OCI-LY7 (cell line): ENCODE data around the gene TRPM2. TPM values are rescaled to one million over a fixed set of nuclear protein-coding genes. Genes with fewer than 3 reads are reported as not detected.

ENCODE experiments used
- BruUV-seq: library from RNA; stranded (reverse); fragments of 400-500 nt; replicated peaks from 2 replicates; lab custom pipeline; 2021; lab: Mats Ljungman, UMichigan
- CTCF ChIA-PET: fragments of 300-600 bp; sonication (Branson Sonifier 250); formaldehyde crosslinking; loops from one replicate; lab custom pipeline; 2022; ENCODE audit warnings: antibody characterized with exemption; ENCODE audit not compliant: unreplicated experiment; lab: Charles Lee
- POLR2A ChIA-PET: fragments of 300-600 bp; sonication (Branson Sonifier 250); formaldehyde crosslinking; loops from one replicate; lab custom pipeline; 2022; ENCODE audit warnings: antibody characterized with exemption; lab: Charles Lee
- DNase-seq: peaks from one replicate; pipeline ENCODE4 v3.0.0-alpha.2; 2015; ENCODE audit warnings: low spot score
- H2AFZ ChIP-seq: fragments of 200-600 bp; sonication (generic), shearing (Covaris generic); 2 replicates; pipeline ENCODE4 v1.6.1; 2014; ENCODE audit warnings: mild to moderate bottlenecking, antibody characterized with exemption, low read length, moderate library complexity
- H3K27ac ChIP-seq: fragments of 200-600 bp; sonication (generic); 2 replicates; pipeline ENCODE4 v1.5.1; 2014; ENCODE audit warnings: mixed run types, low read depth, mild to moderate bottlenecking, moderate library complexity, low read length, inconsistent platforms; ENCODE audit not compliant: poor library complexity, severe bottlenecking
- H3K36me3 ChIP-seq: fragments of 200-600 bp; sonication (generic); 2 replicates; pipeline ENCODE4 v1.6.1; 2014; ENCODE audit warnings: mild to moderate bottlenecking, antibody characterized with exemption, low read length, moderate library complexity, mixed read lengths; ENCODE audit not compliant: insufficient read depth
- H3K4me1 ChIP-seq: fragments of 200-600 bp; sonication (generic); 2 replicates; pipeline ENCODE4 v1.5.1; 2014; ENCODE audit warnings: mild to moderate bottlenecking, low read length; ENCODE audit not compliant: insufficient read depth, poor library complexity, severe bottlenecking
- H3K4me2 ChIP-seq: fragments of 200-600 bp; sonication (generic); 2 replicates; pipeline ENCODE4 v1.6.1; 2014; ENCODE audit warnings: mild to moderate bottlenecking, low read length
- H3K4me3 ChIP-seq: fragments of 200-600 bp; sonication (generic); 2 replicates; pipeline ENCODE4 v1.5.1; 2014; ENCODE audit warnings: mild to moderate bottlenecking, low read depth, low read length; ENCODE audit not compliant: poor library complexity, severe bottlenecking
- H3K79me2 ChIP-seq: fragments of 200-600 bp; sonication (generic); 2 replicates; pipeline ENCODE4 v1.6.1; 2016; ENCODE audit warnings: low read depth, mild to moderate bottlenecking, low read length, moderate library complexity, mixed read lengths; ENCODE audit not compliant: insufficient read depth
- H3K9me2 ChIP-seq: fragments of 200-600 bp; sonication (generic); 2 replicates; pipeline ENCODE4 v1.6.1; 2016; ENCODE audit warnings: mild to moderate bottlenecking, low read length, mixed read lengths; ENCODE audit not compliant: insufficient read depth
- H3K9me3 ChIP-seq: fragments of 200-600 bp; sonication (generic); 2 replicates; pipeline ENCODE4 v1.6.1; 2014; ENCODE audit warnings: mild to moderate bottlenecking, mixed run types, low read length, mixed read lengths
- H4K20me1 ChIP-seq: fragments of 200-600 bp; sonication (generic); 2 replicates; pipeline ENCODE4 v1.6.1; 2014; ENCODE audit warnings: mild to moderate bottlenecking, antibody characterized with exemption, low read length, moderate library complexity, mixed read lengths; ENCODE audit not compliant: insufficient read depth
- EZH2phosphoT487 ChIP-seq: fragments of 200-600 bp; sonication (generic); IDR thresholded peaks from 2 replicates; pipeline ENCODE4 v1.6.1; 2018; ENCODE audit warnings: low read depth, borderline replicate concordance, mild to moderate bottlenecking, mixed run types, antibody characterized with exemption, low read length, moderate library complexity, mixed read lengths
- intact Hi-C: fragments of 100-400 bp; cut with micrococcal nuclease; formaldehyde crosslinking; loops from one replicate; pipeline ENCODE4 v1.10.0; 2022; ENCODE audit not compliant: unreplicated experiment
- total RNA-seq, 2 experiments: library from RNA; depleted of rRNA in 1 of 2; stranded (reverse); fragments of >200 nt in 1 of 2; shearing (Covaris generic) in 1 of 2; gene quantifications; 2 replicates each; pipeline ENCODE4 v1.2.3, GENCODE V29; 2014 to 2022
- TF ChIP-seq, protein P1 (sequence below): fragments of 200-600 bp; sonication (generic); conservative IDR thresholded peaks from 2 replicates; pipeline ENCODE4 v1.5.1; 2014; ENCODE audit warnings: mild to moderate bottlenecking, antibody characterized with exemption, low read length, moderate library complexity, mixed read lengths

The TRPM2 gene
- total RNA-seq, 2 experiments from 2014 or later = 1.8 to 7.1 TPM

GRCh38 chr21:44310628-44311507, 42.6 kb upstream of the TRPM2 start:
- Histone ChIP-seq H2AFZ (no peak overlapping the region), H3K4me1 (no peaks in the 10 kb centered on the region), H3K9me2 (no peaks in the 10 kb centered on the region), H3K9me3 (no peaks in the 10 kb centered on the region), H3K36me3 (peaks cover 34% of the 10 kb centered on the region; the same call in 1 of the 2 replicates), H3K4me2 (no peak overlapping the region), H3K4me3 (no peak overlapping the region), H3K79me2 (no peaks in the 10 kb centered on the region), H3K27ac (no peak overlapping the region), H4K20me1 (no peaks in the 10 kb centered on the region)
- intact Hi-C loops = no loop called here
- TF ChIP-seq, protein P1, sequence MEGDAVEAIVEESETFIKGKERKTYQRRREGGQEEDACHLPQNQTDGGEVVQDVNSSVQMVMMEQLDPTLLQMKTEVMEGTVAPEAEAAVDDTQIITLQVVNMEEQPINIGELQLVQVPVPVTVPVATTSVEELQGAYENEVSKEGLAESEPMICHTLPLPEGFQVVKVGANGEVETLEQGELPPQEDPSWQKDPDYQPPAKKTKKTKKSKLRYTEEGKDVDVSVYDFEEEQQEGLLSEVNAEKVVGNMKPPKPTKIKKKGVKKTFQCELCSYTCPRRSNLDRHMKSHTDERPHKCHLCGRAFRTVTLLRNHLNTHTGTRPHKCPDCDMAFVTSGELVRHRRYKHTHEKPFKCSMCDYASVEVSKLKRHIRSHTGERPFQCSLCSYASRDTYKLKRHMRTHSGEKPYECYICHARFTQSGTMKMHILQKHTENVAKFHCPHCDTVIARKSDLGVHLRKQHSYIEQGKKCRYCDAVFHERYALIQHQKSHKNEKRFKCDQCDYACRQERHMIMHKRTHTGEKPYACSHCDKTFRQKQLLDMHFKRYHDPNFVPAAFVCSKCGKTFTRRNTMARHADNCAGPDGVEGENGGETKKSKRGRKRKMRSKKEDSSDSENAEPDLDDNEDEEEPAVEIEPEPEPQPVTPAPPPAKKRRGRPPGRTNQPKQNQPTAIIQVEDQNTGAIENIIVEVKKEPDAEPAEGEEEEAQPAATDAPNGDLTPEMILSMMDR = peak; percentile 69
- TF ChIP-seq EZH2phosphoT487 = no peak
- CTCF ChIA-PET = no interaction called here
- POLR2A ChIA-PET = no interaction called here
- no TSS peak for BruUV-seq
- peak; percentile 48 for DNase-seq

DNA sequence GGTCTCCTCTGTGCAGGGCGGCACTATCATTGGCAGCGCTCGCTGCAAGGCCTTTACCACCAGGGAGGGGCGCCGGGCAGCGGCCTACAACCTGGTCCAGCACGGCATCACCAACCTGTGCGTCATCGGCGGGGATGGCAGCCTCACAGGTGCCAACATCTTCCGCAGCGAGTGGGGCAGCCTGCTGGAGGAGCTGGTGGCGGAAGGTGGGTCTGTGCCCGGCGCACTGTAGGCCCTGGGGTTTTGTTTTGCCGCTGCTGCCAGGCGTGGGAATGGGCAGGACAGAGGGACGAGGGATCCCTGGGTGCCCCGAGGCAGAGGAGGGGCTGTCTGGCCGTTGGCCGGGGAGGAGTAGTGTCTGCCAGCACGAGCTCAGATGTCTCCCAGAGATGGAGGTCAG, 41.3 kb upstream of the TRPM2 start:
- H3K79me2 ChIP-seq = no peaks in the 10 kb centered on the region
- H3K9me2 ChIP-seq = no peaks in the 10 kb centered on the region
- no peaks in the 10 kb centered on the region for H4K20me1 ChIP-seq
- no peak overlapping the region for H3K4me2 ChIP-seq
- ChIA-PET POLR2A (no interaction called here), CTCF (no interaction called here)
- H3K27ac ChIP-seq = no peak overlapping the region
- TF ChIP-seq EZH2phosphoT487 = no peak
- TF ChIP-seq, protein P1 = no peak
- intact Hi-C loops = no loop called here
- DNase-seq = no peak
- H2AFZ ChIP-seq = no peak overlapping the region
- H3K9me3 ChIP-seq = no peaks in the 10 kb centered on the region
- H3K4me3 ChIP-seq = no peak overlapping the region
- BruUV-seq = no TSS peak
- no peaks in the 10 kb centered on the region for H3K4me1 ChIP-seq
- H3K36me3 ChIP-seq = peaks cover 37% of the 10 kb centered on the region; the same call in 1 of the 2 replicates

- CTCF ChIA-PET = no interaction called here
Measured at GRCh38 chr21:44312716-44313115, 40.7 kb upstream of the TRPM2 start.

More at GRCh38 chr21:44312716-44313115, 40.7 kb upstream of the TRPM2 start:
- no peak for DNase-seq
- H3K36me3 ChIP-seq = peaks cover 34% of the 10 kb centered on the region; the same call in 1 of the 2 replicates
- no peak overlapping the region for H3K27ac ChIP-seq
- no TSS peak for BruUV-seq
- H2AFZ ChIP-seq = no peak overlapping the region
- H3K4me3 ChIP-seq = no peak overlapping the region
- no peak overlapping the region for H3K4me2 ChIP-seq
- intact Hi-C loops = no loop called here
- H3K4me1 ChIP-seq = no peaks in the 10 kb centered on the region
- TF ChIP-seq EZH2phosphoT487 = no peak
- TF ChIP-seq, protein P1 = no peak
- H3K9me3 ChIP-seq = no peaks in the 10 kb centered on the region
- no peaks in the 10 kb centered on the region for H3K79me2 ChIP-seq
- H4K20me1 ChIP-seq = no peaks in the 10 kb centered on the region
- no peaks in the 10 kb centered on the region for H3K9me2 ChIP-seq
- POLR2A ChIA-PET = no interaction called here
